GM21786 (cell line): ENCODE measurements around the gene S100P.
"Not testable (repeated sequence)": the region's sequence is repeated elsewhere in the genome, so short reads cannot be mapped to it uniquely, and the experiment has no call there.

Experiments used
- ATAC-seq: cut with Tn5 transposase; IDR thresholded peaks from one replicate; pipeline ENCODE4 v1.9.1; 2021; ENCODE audit not compliant: unreplicated experiment

The S100P gene

GRCh38 chr4:6720202-6720699 lies 26.6 kb downstream of the S100P start:
- no peak for ATAC-seq

GRCh38 chr4:6721121-6721520 lies 27.4 kb downstream of the S100P start:
- ATAC-seq: no peak

- no peak for ATAC-seq
Observed at GRCh38 chr4:6722891-6723290, 29.2 kb downstream of the S100P start.

- no peak for ATAC-seq
Observed at GRCh38 chr4:6723851-6724250, 30.2 kb downstream of the S100P start.

GRCh38 chr4:6724421-6725111 lies 30.9 kb downstream of the S100P start:
- no peak for ATAC-seq

GRCh38 chr4:6725427-6725961 lies 31.8 kb downstream of the S100P start:
- ATAC-seq: not testable (repeated sequence)

GRCh38 chr4:6727081-6727942 lies 33.6 kb downstream of the S100P start:
- ATAC-seq: no peak

GRCh38 chr4:6727943-6728250 lies 34.2 kb downstream of the S100P start:
- no peak for ATAC-seq

- no peak for ATAC-seq
Observed at GRCh38 chr4:6728320-6729029, 34.8 kb downstream of the S100P start.

- no peak for ATAC-seq
Observed at GRCh38 chr4:6730603-6731317, 37.1 kb downstream of the S100P start.

GRCh38 chr4:6731318-6731675 lies 37.6 kb downstream of the S100P start:
- no peak for ATAC-seq

- no peak for ATAC-seq
Observed at GRCh38 chr4:6731780-6732179, 38.1 kb downstream of the S100P start.

GRCh38 chr4:6732441-6733357 lies 39.0 kb downstream of the S100P start:
- ATAC-seq: no peak

- ATAC-seq: no peak
Observed at GRCh38 chr4:6733358-6734164, 39.9 kb downstream of the S100P start.

GRCh38 chr4:6734165-6734786 lies 40.6 kb downstream of the S100P start:
- no peak for ATAC-seq

- ATAC-seq: no peak
Observed at GRCh38 chr4:6739920-6740319, 46.2 kb downstream of the S100P start.

GRCh38 chr4:6740347-6740746 lies 46.7 kb downstream of the S100P start:
- no peak for ATAC-seq

- no peak for ATAC-seq
Observed at GRCh38 chr4:6742507-6742906, 48.8 kb downstream of the S100P start.

GRCh38 chr4:6742989-6743388 lies 49.3 kb downstream of the S100P start:
- ATAC-seq: no peak
